ENCODE results near the gene RGS7. TPM values are rescaled to one million over a fixed set of nuclear protein-coding genes. Genes with fewer than 3 reads are reported as not detected.
"Not testable (repeated sequence)": the region's sequence is repeated elsewhere in the genome, so short reads cannot be mapped to it uniquely, and the experiment has no call there.

RGS7 gene
- total RNA-seq, 3 donors from 2014 or later (not counting 1 experiment from before 2014, with no cell fraction given): not detected

DNA sequence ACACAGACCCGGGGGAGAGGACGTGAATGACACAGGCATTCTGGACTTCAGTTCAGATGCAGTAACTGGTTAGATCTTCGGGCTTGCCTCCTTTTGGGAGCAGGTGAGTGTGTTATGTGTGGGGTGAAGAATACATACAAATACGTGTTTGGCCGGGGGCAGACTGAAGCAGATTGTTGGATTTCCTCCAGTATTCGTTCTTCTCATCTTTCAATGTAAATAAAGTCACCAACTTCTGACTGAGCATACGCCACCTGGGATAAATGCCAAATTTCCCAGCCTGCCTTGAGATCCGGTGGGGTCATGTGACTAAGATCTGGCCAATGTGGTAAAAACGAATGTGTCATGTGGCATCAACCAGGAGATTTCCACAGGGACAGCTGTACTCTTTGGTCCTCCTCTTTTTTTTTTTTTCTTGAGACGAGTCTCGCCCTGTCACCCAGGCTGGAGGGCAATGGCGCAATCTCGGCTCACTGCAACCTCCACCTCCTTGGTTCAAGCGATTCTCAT is 189.8 kb downstream of the RGS7 start:
- WGBS (ENCODE audit: insufficient coverage): 91% methylated on average over 14 of the region's 14 CpGs
- Histone ChIP-seq H3K9me3 (ENCODE audit: control insufficient read depth, insufficient read depth, low read length) (peaks cover 3% of the 10 kb centered on the region), H3K4me1 (ENCODE audit: control insufficient read depth, insufficient read depth, low read length) (no peaks in the 10 kb centered on the region), H3K27ac (ENCODE audit: low read length) (no peak overlapping the region), H3K4me3 (ENCODE audit: low read length) (no peak overlapping the region), H3K36me3 (ENCODE audit: control insufficient read depth, insufficient read depth, low read length) (no peaks in the 10 kb centered on the region), H3K27me3 (ENCODE audit: control insufficient read depth, insufficient read depth, low read length) (no peaks in the 10 kb centered on the region)
- Mint-ChIP-seq H3K4me1 (no peaks in the 10 kb centered on the region), H3K27me3 (ENCODE audit: low read depth in 2 of 2) (no peaks in the 10 kb centered on the region), H3K27ac (no peak overlapping the region), H3K36me3 (peaks cover 6% of the 10 kb centered on the region), H3K4me3 (no peak overlapping the region), H3K9me3 (peaks cover 7 to 16% of the 10 kb centered on the region in 2 donors)
- DNase-seq (no peak), ATAC-seq (no peak)
- intact Hi-C loops (cut with micrococcal nuclease): no loop called here
- TF ChIP-seq, protein P1, sequence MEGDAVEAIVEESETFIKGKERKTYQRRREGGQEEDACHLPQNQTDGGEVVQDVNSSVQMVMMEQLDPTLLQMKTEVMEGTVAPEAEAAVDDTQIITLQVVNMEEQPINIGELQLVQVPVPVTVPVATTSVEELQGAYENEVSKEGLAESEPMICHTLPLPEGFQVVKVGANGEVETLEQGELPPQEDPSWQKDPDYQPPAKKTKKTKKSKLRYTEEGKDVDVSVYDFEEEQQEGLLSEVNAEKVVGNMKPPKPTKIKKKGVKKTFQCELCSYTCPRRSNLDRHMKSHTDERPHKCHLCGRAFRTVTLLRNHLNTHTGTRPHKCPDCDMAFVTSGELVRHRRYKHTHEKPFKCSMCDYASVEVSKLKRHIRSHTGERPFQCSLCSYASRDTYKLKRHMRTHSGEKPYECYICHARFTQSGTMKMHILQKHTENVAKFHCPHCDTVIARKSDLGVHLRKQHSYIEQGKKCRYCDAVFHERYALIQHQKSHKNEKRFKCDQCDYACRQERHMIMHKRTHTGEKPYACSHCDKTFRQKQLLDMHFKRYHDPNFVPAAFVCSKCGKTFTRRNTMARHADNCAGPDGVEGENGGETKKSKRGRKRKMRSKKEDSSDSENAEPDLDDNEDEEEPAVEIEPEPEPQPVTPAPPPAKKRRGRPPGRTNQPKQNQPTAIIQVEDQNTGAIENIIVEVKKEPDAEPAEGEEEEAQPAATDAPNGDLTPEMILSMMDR (IDR thresholded peaks at IDR 0.05): no peak

DNA sequence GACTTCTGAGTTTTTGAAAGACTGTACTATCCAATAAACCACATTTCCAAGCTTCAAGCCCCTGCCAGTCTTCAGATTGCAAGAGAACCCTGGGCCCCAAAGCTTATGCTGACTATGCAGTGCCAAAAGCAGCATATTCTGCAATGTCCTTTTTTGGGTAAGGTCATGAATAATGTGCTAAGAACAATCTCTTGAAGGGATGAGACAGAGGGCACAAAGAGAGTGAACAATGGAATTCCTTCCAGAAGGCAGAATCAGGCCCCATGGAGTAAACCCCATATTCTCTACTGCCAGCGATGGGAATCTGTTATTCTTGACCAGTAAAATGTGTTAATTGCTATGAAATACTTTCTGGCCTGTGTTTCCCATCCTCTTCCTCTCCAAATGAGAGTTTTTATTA is 190.4 kb downstream of the RGS7 start:
- peaks cover 3% of the 10 kb centered on the region for H3K9me3 ChIP-seq (ENCODE audit: control insufficient read depth, insufficient read depth, low read length)
- Mint-ChIP-seq H3K9me3 (peaks cover 7 to 17% of the 10 kb centered on the region in 2 donors), H3K4me1 (no peaks in the 10 kb centered on the region), H3K4me3 (no peak overlapping the region), H3K36me3 (peaks cover 6% of the 10 kb centered on the region), H3K27me3 (ENCODE audit: low read depth in 2 of 2) (no peaks in the 10 kb centered on the region), H3K27ac (no peak overlapping the region)
- no peaks in the 10 kb centered on the region for H3K4me1 ChIP-seq (ENCODE audit: control insufficient read depth, insufficient read depth, low read length)
- DNase-seq (no peak), ATAC-seq (no peak)
- no peak overlapping the region for H3K27ac ChIP-seq (ENCODE audit: low read length)
- no peaks in the 10 kb centered on the region for H3K36me3 ChIP-seq (ENCODE audit: control insufficient read depth, insufficient read depth, low read length)
- H3K4me3 ChIP-seq (ENCODE audit: low read length): no peak overlapping the region
- no CpG with 5 or more reads among the region's 1 CpG for WGBS (ENCODE audit: insufficient coverage)
- TF ChIP-seq, protein P1 (IDR thresholded peaks at IDR 0.05): no peak
- intact Hi-C loops (cut with micrococcal nuclease): no loop called here
- H3K27me3 ChIP-seq (ENCODE audit: control insufficient read depth, insufficient read depth, low read length): no peaks in the 10 kb centered on the region

DNA sequence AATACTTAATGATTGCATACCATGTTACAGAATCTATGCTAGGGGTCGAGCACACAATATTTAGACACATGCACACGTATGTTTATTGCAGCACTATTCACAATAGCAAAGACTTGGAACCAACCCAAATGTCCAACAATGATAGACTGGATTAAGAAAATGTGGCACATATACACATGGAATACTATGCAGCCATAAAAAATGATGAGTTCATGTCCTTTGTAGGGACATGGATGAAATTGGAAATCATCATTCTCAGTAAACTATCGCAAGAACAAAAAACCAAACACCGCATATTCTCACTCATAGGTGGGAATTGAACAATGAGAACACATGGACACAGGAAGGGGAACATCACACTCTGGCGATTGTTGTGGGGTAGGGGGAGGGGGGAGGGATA is 191.7 kb downstream of the RGS7 start:
- H3K27ac Mint-ChIP-seq, H3K36me3 Mint-ChIP-seq: not testable (repeated sequence)

DNA sequence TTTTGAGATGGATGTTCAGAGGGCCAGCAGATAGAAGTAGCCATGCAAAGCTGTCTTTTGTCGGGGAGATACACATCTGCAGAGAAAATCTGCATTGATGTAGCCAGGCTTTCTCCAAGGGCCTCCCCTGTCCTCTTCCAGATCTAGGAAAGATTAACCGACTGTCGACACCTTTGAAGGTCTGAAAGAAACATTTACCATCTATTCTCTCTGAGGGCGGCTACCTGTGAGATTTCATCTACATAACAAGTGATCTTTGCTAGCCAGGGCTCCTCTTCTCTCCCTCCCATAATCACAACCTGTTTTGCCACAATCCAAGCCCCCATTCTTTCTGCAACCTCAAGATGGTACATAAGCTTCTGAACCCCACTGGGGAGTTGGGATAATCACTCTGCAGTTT is 193.6 kb downstream of the RGS7 start:
- Mint-ChIP-seq H3K4me3 (no peak overlapping the region), H3K4me1 (no peaks in the 10 kb centered on the region), H3K27me3 (ENCODE audit: low read depth in 2 of 2) (no peaks in the 10 kb centered on the region), H3K9me3 (peaks cover 10 to 22% of the 10 kb centered on the region in 2 donors), H3K27ac (no peak overlapping the region), H3K36me3 (peaks cover 6% of the 10 kb centered on the region)
- ATAC-seq (no peak), DNase-seq (no peak)
- WGBS (ENCODE audit: insufficient coverage): 37% methylated on average over 4 of the region's 4 CpGs
- Histone ChIP-seq H3K9me3 (ENCODE audit: control insufficient read depth, insufficient read depth, low read length) (peaks cover 3% of the 10 kb centered on the region), H3K4me1 (ENCODE audit: control insufficient read depth, insufficient read depth, low read length) (no peaks in the 10 kb centered on the region), H3K27ac (ENCODE audit: low read length) (no peak overlapping the region), H3K36me3 (ENCODE audit: control insufficient read depth, insufficient read depth, low read length) (no peaks in the 10 kb centered on the region), H3K27me3 (ENCODE audit: control insufficient read depth, insufficient read depth, low read length) (no peaks in the 10 kb centered on the region), H3K4me3 (ENCODE audit: low read length) (no peak overlapping the region)
- intact Hi-C loops (cut with micrococcal nuclease): no loop called here
- TF ChIP-seq, protein P1 (IDR thresholded peaks at IDR 0.05): no peak

More for the DNA sequence above, 191.7 kb downstream of the RGS7 start:
- H3K36me3 ChIP-seq (ENCODE audit: control insufficient read depth, insufficient read depth, low read length); intact Hi-C loops (cut with micrococcal nuclease); H3K4me1 ChIP-seq (ENCODE audit: control insufficient read depth, insufficient read depth, low read length); H3K27me3 ChIP-seq (ENCODE audit: control insufficient read depth, insufficient read depth, low read length); H3K27ac ChIP-seq (ENCODE audit: low read length); H3K4me3 ChIP-seq (ENCODE audit: low read length); H3K27me3 Mint-ChIP-seq (ENCODE audit: low read depth in 2 of 2); DNase-seq; ATAC-seq; H3K9me3 ChIP-seq (ENCODE audit: control insufficient read depth, insufficient read depth, low read length); H3K4me1 Mint-ChIP-seq; H3K4me3 Mint-ChIP-seq: not testable (repeated sequence)
- 100% methylated on average over 1 of the region's 5 CpGs for whole genome bisulfite sequencing (ENCODE audit: insufficient coverage)
- H3K9me3 Mint-ChIP-seq: peaks cover 5 to 17% of the 10 kb centered on the region in 2 donors

Data from natural killer cell (primary cell).